ENCODE measurements around the gene MARCHF11. TPM values are rescaled to one million over a fixed set of nuclear protein-coding genes. Genes with fewer than 3 reads are reported as not detected.

MARCHF11 gene
- total RNA-seq, 1 experiment from 2014 or later, result not detected

GRCh38 chr5:16057277-16057676 lies 122.3 kb downstream of the MARCHF11 start:
- no peak overlapping the region for H3K4me3 ChIP-seq (replicated peaks in 1 of 2; ENCODE audit: low read depth in 1 of 2, low read length in 2 of 2)
- H4K20me1 ChIP-seq (ENCODE audit: insufficient read depth), result no peaks in the 10 kb centered on the region
- DNase-seq (ENCODE audit: low read depth, low spot score) (no peak), ATAC-seq (no peak)
- TF ChIP-seq SP1 (IDR thresholded peaks at IDR 0.05; ENCODE audit: low read depth), result no peak
- intact Hi-C loops (cut with micrococcal nuclease), result no loop called here
- BruUV-seq (replicated peaks), result no TSS peak
- no peaks in the 10 kb centered on the region for H3K79me2 ChIP-seq (ENCODE audit: insufficient read depth, low read length)
- ChIA-PET RAD21 (ENCODE audit: low non-redundant PET in 1 of 2, low total read pairs in 2 of 2, uncharacterized antibody in 2 of 2, unreplicated experiment in 2 of 2) (no interaction called here), CTCF (no interaction called here), POLR2A (no interaction called here)
- no peaks in the 10 kb centered on the region for H3K4me1 ChIP-seq (ENCODE audit: control insufficient read depth in 1 of 2, insufficient read depth in 2 of 2, low read length in 2 of 2)
- H3K9me2 ChIP-seq (ENCODE audit: insufficient read depth), result no peaks in the 10 kb centered on the region
- H3K27ac ChIP-seq (ENCODE audit: low read depth, low read length), result no peak overlapping the region
- no peak overlapping the region for H3K9ac ChIP-seq (ENCODE audit: low read length)
- H3K9me3 ChIP-seq (ENCODE audit: control insufficient read depth in 1 of 2, insufficient read depth in 1 of 2, low read depth in 1 of 2, low read length in 2 of 2), result peaks cover 0 to 41% of the 10 kb centered on the region in 2 experiments; a peak in 1 of 4 replicates
- no peaks in the 10 kb centered on the region for H3K36me3 ChIP-seq (ENCODE audit: control insufficient read depth in 1 of 2, insufficient read depth in 2 of 2, low read length in 2 of 2)
- no peak overlapping the region for H2AFZ ChIP-seq (ENCODE audit: low read depth, low read length, poor library complexity, severe bottlenecking)
- H3K27me3 ChIP-seq (ENCODE audit: insufficient read depth, low read length), result no peaks in the 10 kb centered on the region
- H3K4me2 ChIP-seq (ENCODE audit: low read length), result no peak overlapping the region

GRCh38 chr5:16051246-16051755 lies 128.3 kb downstream of the MARCHF11 start:
- ATAC-seq, result no peak
- Histone ChIP-seq H3K4me2 (ENCODE audit: low read length) (no peak overlapping the region), H3K4me3 (replicated peaks in 1 of 2; ENCODE audit: low read depth in 1 of 2, low read length in 2 of 2) (no peak overlapping the region), H4K20me1 (ENCODE audit: insufficient read depth) (no peaks in the 10 kb centered on the region), H3K79me2 (ENCODE audit: insufficient read depth, low read length) (no peaks in the 10 kb centered on the region), H2AFZ (ENCODE audit: low read depth, low read length, poor library complexity, severe bottlenecking) (no peak overlapping the region), H3K9me3 (ENCODE audit: control insufficient read depth in 1 of 2, insufficient read depth in 1 of 2, low read depth in 1 of 2, low read length in 2 of 2) (peaks cover 9 to 19% of the 10 kb centered on the region in 2 experiments; a peak in 2 of 4 replicates), H3K9ac (ENCODE audit: low read length) (no peak overlapping the region), H3K27ac (ENCODE audit: low read depth, low read length) (no peak overlapping the region), H3K36me3 (ENCODE audit: control insufficient read depth in 1 of 2, insufficient read depth in 2 of 2, low read length in 2 of 2) (no peaks in the 10 kb centered on the region), H3K9me2 (ENCODE audit: insufficient read depth) (no peaks in the 10 kb centered on the region), H3K27me3 (ENCODE audit: insufficient read depth, low read length) (no peaks in the 10 kb centered on the region), H3K4me1 (ENCODE audit: control insufficient read depth in 1 of 2, insufficient read depth in 2 of 2, low read length in 2 of 2) (no peaks in the 10 kb centered on the region)
- CTCF ChIA-PET, result no interaction called here
- no peak for DNase-seq (ENCODE audit: low read depth, low spot score)
- no TSS peak for BruUV-seq (replicated peaks)
- RAD21 ChIA-PET (ENCODE audit: low non-redundant PET in 1 of 2, low total read pairs in 2 of 2, uncharacterized antibody in 2 of 2, unreplicated experiment in 2 of 2), result no interaction called here
- intact Hi-C loops (cut with micrococcal nuclease), result no loop called here
- POLR2A ChIA-PET, result no interaction called here
- TF ChIP-seq, protein P1, sequence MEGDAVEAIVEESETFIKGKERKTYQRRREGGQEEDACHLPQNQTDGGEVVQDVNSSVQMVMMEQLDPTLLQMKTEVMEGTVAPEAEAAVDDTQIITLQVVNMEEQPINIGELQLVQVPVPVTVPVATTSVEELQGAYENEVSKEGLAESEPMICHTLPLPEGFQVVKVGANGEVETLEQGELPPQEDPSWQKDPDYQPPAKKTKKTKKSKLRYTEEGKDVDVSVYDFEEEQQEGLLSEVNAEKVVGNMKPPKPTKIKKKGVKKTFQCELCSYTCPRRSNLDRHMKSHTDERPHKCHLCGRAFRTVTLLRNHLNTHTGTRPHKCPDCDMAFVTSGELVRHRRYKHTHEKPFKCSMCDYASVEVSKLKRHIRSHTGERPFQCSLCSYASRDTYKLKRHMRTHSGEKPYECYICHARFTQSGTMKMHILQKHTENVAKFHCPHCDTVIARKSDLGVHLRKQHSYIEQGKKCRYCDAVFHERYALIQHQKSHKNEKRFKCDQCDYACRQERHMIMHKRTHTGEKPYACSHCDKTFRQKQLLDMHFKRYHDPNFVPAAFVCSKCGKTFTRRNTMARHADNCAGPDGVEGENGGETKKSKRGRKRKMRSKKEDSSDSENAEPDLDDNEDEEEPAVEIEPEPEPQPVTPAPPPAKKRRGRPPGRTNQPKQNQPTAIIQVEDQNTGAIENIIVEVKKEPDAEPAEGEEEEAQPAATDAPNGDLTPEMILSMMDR (IDR thresholded peaks at IDR 0.05 in 2 of 3, conservative IDR thresholded peaks at IDR 0.05 in 1 of 3; ENCODE audit: borderline replicate concordance in 1 of 3, insufficient read depth in 1 of 3, low read depth in 2 of 3, low read length in 2 of 3), result no peak
- TF ChIP-seq SRF (IDR thresholded peaks at IDR 0.05; ENCODE audit: low read depth), result no peak
- TF ChIP-seq ZNF274 (IDR thresholded peaks at IDR 0.05; ENCODE audit: low read depth, low read length), result no peak
- TF ChIP-seq JUND (IDR thresholded peaks at IDR 0.05), result no peak
- TF ChIP-seq ZFX (IDR thresholded peaks at IDR 0.05), result no peak
- TF ChIP-seq ELF1 (IDR thresholded peaks at IDR 0.05; ENCODE audit: borderline replicate concordance, low read depth), result no peak
- no peak for TF ChIP-seq CEBPB (IDR thresholded peaks at IDR 0.05; ENCODE audit: low read depth)
- no peak for TF ChIP-seq ZBTB33 (IDR thresholded peaks at IDR 0.05; ENCODE audit: extremely low read depth, insufficient replicate concordance, low read length)
- TF ChIP-seq EZH2phosphoT487 (IDR thresholded peaks at IDR 0.05; ENCODE audit: borderline replicate concordance), result no peak
- no peak for TF ChIP-seq REST (IDR thresholded peaks at IDR 0.05; ENCODE audit: low read depth)
- TF ChIP-seq, protein P2, sequence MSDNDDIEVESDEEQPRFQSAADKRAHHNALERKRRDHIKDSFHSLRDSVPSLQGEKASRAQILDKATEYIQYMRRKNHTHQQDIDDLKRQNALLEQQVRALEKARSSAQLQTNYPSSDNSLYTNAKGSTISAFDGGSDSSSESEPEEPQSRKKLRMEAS (IDR thresholded peaks at IDR 0.05), result no peak
- no peak for TF ChIP-seq TCF7L2 (IDR thresholded peaks at IDR 0.05; ENCODE audit: borderline replicate concordance, extremely low read depth, insufficient read depth, insufficient read length)
- TF ChIP-seq SP1 (IDR thresholded peaks at IDR 0.05; ENCODE audit: low read depth), result no peak

Measured in HCT116 (cell line).